ENCODE measurements around the gene RAPH1.

The RAPH1 gene

GRCh38 chr2:203366639-203367466 is 168.2 kb downstream of the RAPH1 start:
- Histone ChIP-seq H3K4me3 (ENCODE audit: low read depth, low read length) (no peak overlapping the region), H3K27ac (ENCODE audit: low read depth, low read length) (no peak overlapping the region), H3K36me3 (ENCODE audit: insufficient read depth, low read length) (peaks cover 14% of the 10 kb centered on the region), H3K4me1 (ENCODE audit: control insufficient read depth, insufficient read depth, low read length, unreplicated experiment) (peaks cover under 1% of the 10 kb centered on the region), H2AFZ (ENCODE audit: low read length, unreplicated experiment) (no peak overlapping the region), H3K27me3 (ENCODE audit: insufficient read depth, low read length) (no peaks in the 10 kb centered on the region), H3K79me2 (ENCODE audit: control insufficient read depth, insufficient read depth, low read length, unreplicated experiment) (peaks cover 26% of the 10 kb centered on the region)

- H2AFZ ChIP-seq (ENCODE audit: low read length, unreplicated experiment): no peak overlapping the region
- H3K79me2 ChIP-seq (ENCODE audit: control insufficient read depth, insufficient read depth, low read length, unreplicated experiment): peaks cover 56% of the 10 kb centered on the region
- H3K27ac ChIP-seq (ENCODE audit: low read depth, low read length): no peak overlapping the region
- peaks cover 14% of the 10 kb centered on the region for H3K36me3 ChIP-seq (ENCODE audit: insufficient read depth, low read length)
- no peak overlapping the region for H3K4me3 ChIP-seq (ENCODE audit: low read depth, low read length)
- H3K4me1 ChIP-seq (ENCODE audit: control insufficient read depth, insufficient read depth, low read length, unreplicated experiment): peaks cover 5% of the 10 kb centered on the region
- H3K27me3 ChIP-seq (ENCODE audit: insufficient read depth, low read length): no peaks in the 10 kb centered on the region
Measured at GRCh38 chr2:203361922-203362321, 173.2 kb downstream of the RAPH1 start.

GRCh38 chr2:203361495-203361894 is 173.6 kb downstream of the RAPH1 start:
- Histone ChIP-seq H3K27me3 (ENCODE audit: insufficient read depth, low read length) (no peaks in the 10 kb centered on the region), H3K4me3 (ENCODE audit: low read depth, low read length) (no peak overlapping the region), H3K36me3 (ENCODE audit: insufficient read depth, low read length) (peaks cover 12% of the 10 kb centered on the region), H2AFZ (ENCODE audit: low read length, unreplicated experiment) (no peak overlapping the region), H3K79me2 (ENCODE audit: control insufficient read depth, insufficient read depth, low read length, unreplicated experiment) (peaks cover 57% of the 10 kb centered on the region), H3K4me1 (ENCODE audit: control insufficient read depth, insufficient read depth, low read length, unreplicated experiment) (peaks cover 5% of the 10 kb centered on the region), H3K27ac (ENCODE audit: low read depth, low read length) (no peak overlapping the region)

GRCh38 chr2:203360833-203361430 is 174.2 kb downstream of the RAPH1 start:
- Histone ChIP-seq H3K4me3 (ENCODE audit: low read depth, low read length) (no peak overlapping the region), H3K27ac (ENCODE audit: low read depth, low read length) (no peak overlapping the region), H3K79me2 (ENCODE audit: control insufficient read depth, insufficient read depth, low read length, unreplicated experiment) (peaks cover 57% of the 10 kb centered on the region), H3K36me3 (ENCODE audit: insufficient read depth, low read length) (peaks cover 12% of the 10 kb centered on the region), H3K27me3 (ENCODE audit: insufficient read depth, low read length) (no peaks in the 10 kb centered on the region), H2AFZ (ENCODE audit: low read length, unreplicated experiment) (no peak overlapping the region), H3K4me1 (ENCODE audit: control insufficient read depth, insufficient read depth, low read length, unreplicated experiment) (peaks cover 5% of the 10 kb centered on the region)

GRCh38 chr2:203359450-203359849 is 175.7 kb downstream of the RAPH1 start:
- H3K27ac ChIP-seq (ENCODE audit: low read depth, low read length): no peak overlapping the region
- H3K4me3 ChIP-seq (ENCODE audit: low read depth, low read length): no peak overlapping the region
- H3K79me2 ChIP-seq (ENCODE audit: control insufficient read depth, insufficient read depth, low read length, unreplicated experiment): peaks cover 56% of the 10 kb centered on the region
- no peaks in the 10 kb centered on the region for H3K27me3 ChIP-seq (ENCODE audit: insufficient read depth, low read length)
- H3K36me3 ChIP-seq (ENCODE audit: insufficient read depth, low read length): peaks cover 18% of the 10 kb centered on the region; the same call in 1 of the 2 replicates
- H2AFZ ChIP-seq (ENCODE audit: low read length, unreplicated experiment): no peak overlapping the region
- peaks cover 5% of the 10 kb centered on the region for H3K4me1 ChIP-seq (ENCODE audit: control insufficient read depth, insufficient read depth, low read length, unreplicated experiment)

- H3K27ac ChIP-seq (ENCODE audit: low read depth, low read length): no peak overlapping the region
- H2AFZ ChIP-seq (ENCODE audit: low read length, unreplicated experiment): no peak overlapping the region
- H3K4me3 ChIP-seq (ENCODE audit: low read depth, low read length): no peak overlapping the region
- H3K27me3 ChIP-seq (ENCODE audit: insufficient read depth, low read length): no peaks in the 10 kb centered on the region
- H3K4me1 ChIP-seq (ENCODE audit: control insufficient read depth, insufficient read depth, low read length, unreplicated experiment): no peaks in the 10 kb centered on the region
- H3K79me2 ChIP-seq (ENCODE audit: control insufficient read depth, insufficient read depth, low read length, unreplicated experiment): peaks cover 56% of the 10 kb centered on the region
- H3K36me3 ChIP-seq (ENCODE audit: insufficient read depth, low read length): peaks cover 21% of the 10 kb centered on the region; the same call in 1 of the 2 replicates
Measured at GRCh38 chr2:203354966-203355365, 180.1 kb downstream of the RAPH1 start.

GRCh38 chr2:203352604-203353255 is 182.4 kb downstream of the RAPH1 start:
- H3K4me1 ChIP-seq (ENCODE audit: control insufficient read depth, insufficient read depth, low read length, unreplicated experiment): no peaks in the 10 kb centered on the region
- H3K36me3 ChIP-seq (ENCODE audit: insufficient read depth, low read length): peaks cover 13% of the 10 kb centered on the region; the same call in 1 of the 2 replicates
- no peak overlapping the region for H3K4me3 ChIP-seq (ENCODE audit: low read depth, low read length)
- H3K27me3 ChIP-seq (ENCODE audit: insufficient read depth, low read length): no peaks in the 10 kb centered on the region
- no peak overlapping the region for H3K27ac ChIP-seq (ENCODE audit: low read depth, low read length)
- peaks cover 64% of the 10 kb centered on the region for H3K79me2 ChIP-seq (ENCODE audit: control insufficient read depth, insufficient read depth, low read length, unreplicated experiment)
- no peak overlapping the region for H2AFZ ChIP-seq (ENCODE audit: low read length, unreplicated experiment)

- no peaks in the 10 kb centered on the region for H3K27me3 ChIP-seq (ENCODE audit: insufficient read depth, low read length)
- no peak overlapping the region for H3K4me3 ChIP-seq (ENCODE audit: low read depth, low read length)
- H3K27ac ChIP-seq (ENCODE audit: low read depth, low read length): no peak overlapping the region
- peaks cover 20% of the 10 kb centered on the region for H3K36me3 ChIP-seq (ENCODE audit: insufficient read depth, low read length)
- peaks cover 73% of the 10 kb centered on the region for H3K79me2 ChIP-seq (ENCODE audit: control insufficient read depth, insufficient read depth, low read length, unreplicated experiment)
- no peak overlapping the region for H2AFZ ChIP-seq (ENCODE audit: low read length, unreplicated experiment)
- no peaks in the 10 kb centered on the region for H3K4me1 ChIP-seq (ENCODE audit: control insufficient read depth, insufficient read depth, low read length, unreplicated experiment)
Measured at GRCh38 chr2:203347375-203347774, 187.7 kb downstream of the RAPH1 start.

GRCh38 chr2:203346612-203347011 is 188.5 kb downstream of the RAPH1 start:
- Histone ChIP-seq H2AFZ (ENCODE audit: low read length, unreplicated experiment) (no peak overlapping the region), H3K4me1 (ENCODE audit: control insufficient read depth, insufficient read depth, low read length, unreplicated experiment) (peaks cover 7% of the 10 kb centered on the region), H3K79me2 (ENCODE audit: control insufficient read depth, insufficient read depth, low read length, unreplicated experiment) (peaks cover 69% of the 10 kb centered on the region), H3K36me3 (ENCODE audit: insufficient read depth, low read length) (peaks cover 18% of the 10 kb centered on the region), H3K27ac (ENCODE audit: low read depth, low read length) (no peak overlapping the region), H3K4me3 (ENCODE audit: low read depth, low read length) (no peak overlapping the region), H3K27me3 (ENCODE audit: insufficient read depth, low read length) (no peaks in the 10 kb centered on the region)

GRCh38 chr2:203344667-203345066 is 190.4 kb downstream of the RAPH1 start:
- H2AFZ ChIP-seq (ENCODE audit: low read length, unreplicated experiment): no peak overlapping the region
- H3K36me3 ChIP-seq (ENCODE audit: insufficient read depth, low read length): peaks cover 17% of the 10 kb centered on the region
- peaks cover 26% of the 10 kb centered on the region for H3K4me1 ChIP-seq (ENCODE audit: control insufficient read depth, insufficient read depth, low read length, unreplicated experiment)
- no peaks in the 10 kb centered on the region for H3K27me3 ChIP-seq (ENCODE audit: insufficient read depth, low read length)
- H3K27ac ChIP-seq (ENCODE audit: low read depth, low read length): no peak overlapping the region
- H3K4me3 ChIP-seq (ENCODE audit: low read depth, low read length): no peak overlapping the region
- H3K79me2 ChIP-seq (ENCODE audit: control insufficient read depth, insufficient read depth, low read length, unreplicated experiment): peaks cover 69% of the 10 kb centered on the region
